GM19438 (cell line): Measurements from ENCODE around the gene MYO1D.
"Not testable (repeated sequence)": the region's sequence is repeated elsewhere in the genome, so short reads cannot be mapped to it uniquely, and the experiment has no call there.

Source experiments
- ATAC-seq: cut with Tn5 transposase; IDR thresholded peaks from one replicate; pipeline ENCODE4 v1.9.1; 2021; ENCODE audit warnings: low read depth; ENCODE audit not compliant: unreplicated experiment

MYO1D gene

GRCh38 chr17:32876417-32877163 is at the start of gene MYO1D:
TSS of gene MYO1D (minus strand) at chr17:32877124. CDS start at chr17:32876872, 252 bp downstream.
- peak; percentile 63 for ATAC-seq

- ATAC-seq: no peak
Measured at GRCh38 chr17:32926183-32926582, 49.3 kb upstream of the MYO1D start.

- ATAC-seq: not testable (repeated sequence)
Measured at GRCh38 chr17:32923905-32924304, 47.0 kb upstream of the MYO1D start.

- ATAC-seq: no peak
Measured at GRCh38 chr17:32921017-32921416, 44.1 kb upstream of the MYO1D start.

- no peak for ATAC-seq
Measured at GRCh38 chr17:32920293-32920692, 43.4 kb upstream of the MYO1D start.

GRCh38 chr17:32919876-32920275 is 43.0 kb upstream of the MYO1D start:
- not testable (repeated sequence) for ATAC-seq

- ATAC-seq: no peak
Measured at GRCh38 chr17:32917842-32918241, 40.9 kb upstream of the MYO1D start.

GRCh38 chr17:32917081-32917480 is 40.2 kb upstream of the MYO1D start:
- no peak for ATAC-seq

GRCh38 chr17:32916134-32916533 is 39.2 kb upstream of the MYO1D start:
- no peak for ATAC-seq

- no peak for ATAC-seq
Measured at GRCh38 chr17:32915245-32915644, 38.3 kb upstream of the MYO1D start.

GRCh38 chr17:32914181-32914580 is 37.3 kb upstream of the MYO1D start:
- no peak for ATAC-seq

- ATAC-seq: no peak
Measured at GRCh38 chr17:32913593-32913992, 36.7 kb upstream of the MYO1D start.

- ATAC-seq: no peak
Measured at GRCh38 chr17:32912218-32912897, 35.4 kb upstream of the MYO1D start.

GRCh38 chr17:32910769-32911168 is 33.8 kb upstream of the MYO1D start:
- ATAC-seq: no peak

- ATAC-seq: no peak
Measured at GRCh38 chr17:32909787-32910369, 33.0 kb upstream of the MYO1D start.

GRCh38 chr17:32907583-32907982 is 30.7 kb upstream of the MYO1D start:
- ATAC-seq: no peak

GRCh38 chr17:32904891-32905290 is 28.0 kb upstream of the MYO1D start:
- ATAC-seq: no peak

- ATAC-seq: no peak
Measured at GRCh38 chr17:32903774-32904673, 27.1 kb upstream of the MYO1D start.

- no peak for ATAC-seq
Measured at GRCh38 chr17:32901743-32902142, 24.8 kb upstream of the MYO1D start.

- ATAC-seq: no peak
Measured at GRCh38 chr17:32899236-32900013, 22.5 kb upstream of the MYO1D start.
